Heart left ventricle (tissue), 16 donors: ENCODE data around the gene DNAH7. TPM values are rescaled to one million over a fixed set of nuclear protein-coding genes. Genes with fewer than 3 reads are reported as not detected.

Experiments
- ATAC-seq, 4 donors: fragments of 200-7000 bp; cut with Tn5 transposase; one replicate each; pipeline ENCODE4 v1.9.1; 2020 to 2022; ENCODE audit warnings: moderate library complexity in 4 of 4, mild to moderate bottlenecking in 3 of 4, moderate number of reproducible peaks in 1 of 4
- DNase-seq, 5 donors: peaks; one replicate each; pipeline ENCODE4 v3.0.0-alpha.2; 2020
- H3K27ac ChIP-seq, 12 donors: fragments of 200-600 bp; sonication (generic) in 4 of 12; one replicate each; pipeline versions ENCODE4 v1.5.0 to v1.8.0; 2016 to 2022; ENCODE audit warnings: mild to moderate bottlenecking in 2 of 12
- H3K27me3 ChIP-seq, 9 donors: fragments of 200-600 bp; sonication (generic) in 2 of 9; one replicate each; pipeline versions ENCODE4 v1.5.1 to v1.8.0; 2016 to 2022; ENCODE audit warnings: mild to moderate bottlenecking in 3 of 9
- H3K36me3 ChIP-seq, 9 donors: fragments of 200-600 bp; sonication (generic) in 2 of 9; one replicate each; pipeline versions ENCODE4 v1.5.0 to v1.8.0; 2018 to 2022; ENCODE audit warnings: mild to moderate bottlenecking in 2 of 9
- H3K4me1 ChIP-seq, 12 donors: fragments of 200-600 bp; sonication (generic) in 4 of 12; one replicate each; pipeline versions ENCODE4 v1.5.0 to v1.8.0; 2016 to 2022; ENCODE audit warnings: mild to moderate bottlenecking in 3 of 12
- H3K4me3 ChIP-seq, 12 donors: fragments of 200-600 bp; sonication (generic) in 4 of 12; one replicate each; pipeline versions ENCODE4 v1.5.0 to v1.8.0; 2017 to 2022; ENCODE audit warnings: mild to moderate bottlenecking in 9 of 12, moderate library complexity in 4 of 12
- H3K9me3 ChIP-seq, 12 donors: fragments of 200-600 bp; sonication (generic) in 4 of 12; one replicate each; pipeline versions ENCODE4 v1.5.0 to v1.8.0; 2016 to 2022; ENCODE audit warnings: mild to moderate bottlenecking in 1 of 12
- CTCF ChIP-seq, 12 donors: fragments of 200-600 bp; sonication (generic) in 4 of 12; IDR thresholded peaks; one replicate each; pipeline versions ENCODE4 v1.5.0 to v1.8.0; 2018 to 2022; ENCODE audit warnings: antibody characterized with exemption in 12 of 12, mild to moderate bottlenecking in 5 of 12
- POLR2A ChIP-seq, 2 donors: fragments of 450-650 bp; IDR thresholded peaks; one replicate each; pipeline ENCODE4 v1.6.1; 2017; ENCODE audit warnings: antibody characterized with exemption in 2 of 2, mild to moderate bottlenecking in 2 of 2, moderate library complexity in 2 of 2
- WGBS, 4 donors: extraction: QIAGEN DNeasy Blood & Tissue Kit in 2 of 4; methylation state at CpG; one replicate each; pipeline versions ENCODE4 v1.1.5 to v1.1.7; 2013 to 2018; 5-methylcytosine and 5-hydroxymethylcytosine counted together
- intact Hi-C, 10 donors: fragments of 100-400 bp; cut with DNase I; formaldehyde crosslinking; loops; one replicate each; pipeline versions ENCODE4 v1.11.1 to v1.14.2; 2022
- polyA plus RNA-seq, 2 donors: library from polyadenylated mRNA; stranded (reverse); fragments of 200-250 nt; gene quantifications; one replicate each; pipeline ENCODE4 v1.2.3, GENCODE V29; 2013
- total RNA-seq, 9 donors: library from RNA; depleted of rRNA in 2 of 9; stranded (reverse); fragments of >200 nt in 2 of 9; fragmentation: NEBNext Ultra II Directional in 3 of 9; extraction: Animal tissue kit (Norgen Biotek cat#: 25700) in 3 of 9; gene quantifications; one replicate each; pipeline versions ENCODE4 v1.1.0 to v1.2.4, GENCODE V29; 2016 to 2023
- donor health status: ischemic (EF 13 %, LVEDD 7.1; RV severe dilation, severe dysfunction).
- donor health status: healthy with polysubstance abuse.
- donor health status: DM: no; HTN: yes; CAD: no.
- donor health status: DM: no; HTN: no; CAD: no.
- donor health status: ischemic (EF 25% LVEDD 6.9; RV normal size, moderate dysfunction).
- donor health status: ischemic (EF 25% LVEDD 5.7; RV mildly dilated, moderate dysfunction).
- donor health status: healthy.
- donor health status: DM: yes; HTN: yes; CAD: no.
- donor health status: ischemic (EF 35%, LVEDD 5.7; RV mildly dilated, moderate dysfunction).
- donor health status: nonischemic (EF 11% LVEDD 7.7; RV severe dilation, severe dysfunction).
- donor health status: DM: yes; HTN: yes; CAD: no.
- donor health status: PGD.
- donor health status: ischemic (EF 29% LVEDD 5.4; RV normal size, mild dysfunction).
- donor health status: nonischemic (EF 23%, LVEDD 6.1; RV moderate dilation, normal function).

DNAH7 gene
- total and polyA plus RNA-seq, 11 donors: 0.08 to 1.5 (median 0.40) TPM; not detected in 1

DNA sequence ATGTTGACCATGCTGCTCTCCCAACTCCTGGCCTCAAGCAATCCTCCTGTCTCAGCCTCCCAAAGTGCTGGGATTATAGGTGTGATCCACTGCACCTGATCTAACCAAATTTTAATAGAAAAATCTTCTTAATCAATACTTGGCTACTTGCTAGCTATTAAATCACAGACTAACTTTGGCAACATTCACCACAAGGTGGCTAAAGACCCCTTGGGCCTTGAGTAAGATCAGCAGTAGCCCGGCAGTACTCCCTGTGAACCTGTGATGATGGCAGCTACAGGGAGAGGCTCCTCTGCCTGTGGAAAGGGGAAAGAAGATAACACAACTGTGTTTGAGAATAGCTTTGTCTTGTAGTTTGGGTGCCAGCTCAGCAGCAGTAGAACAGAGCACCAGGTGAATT, 308.8 kb downstream of the DNAH7 start:
- no peaks in the 10 kb centered on the region for H3K27me3 ChIP-seq
- H3K9me3 ChIP-seq: peaks cover 0 to 31% (median 9%) of the 10 kb centered on the region in 12 donors
- no peak overlapping the region for H3K27ac ChIP-seq
- WGBS, 4 donors: 86 to 100% (median 93%) methylated on average over 1 of the region's 1 CpG
- ATAC-seq: no peak
- no peak overlapping the region for H3K4me3 ChIP-seq
- no peak for DNase-seq
- TF ChIP-seq CTCF (IDR thresholded peaks at IDR 0.05) (no peak), POLR2A (IDR thresholded peaks at IDR 0.05) (no peak)
- H3K4me1 ChIP-seq: no peaks in the 10 kb centered on the region
- H3K36me3 ChIP-seq: no peaks in the 10 kb centered on the region
- intact Hi-C loops: no loop called here

DNA sequence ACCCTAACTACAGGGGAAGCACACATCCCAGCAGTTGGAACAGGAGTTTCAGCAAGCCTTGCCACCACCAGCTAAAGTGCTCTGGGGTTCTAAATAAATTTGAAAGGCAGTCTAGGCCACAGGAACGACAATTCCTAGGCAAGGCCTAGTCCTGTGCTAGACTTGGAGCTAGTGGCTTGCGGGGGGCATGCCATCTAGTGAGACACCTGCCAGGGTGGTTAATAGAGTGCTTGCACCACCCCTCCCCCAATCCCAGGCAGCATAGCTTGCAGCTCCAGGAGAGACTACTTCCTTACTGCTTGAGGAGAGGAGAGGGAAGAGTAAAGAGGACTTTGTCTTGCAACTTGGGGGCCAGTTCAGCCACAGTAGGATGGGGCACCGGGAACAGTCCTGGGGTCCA, 309.8 kb downstream of the DNAH7 start:
- intact Hi-C loops: no loop called here
- H3K36me3 ChIP-seq: no peaks in the 10 kb centered on the region
- no peak overlapping the region for H3K4me3 ChIP-seq

DNA sequence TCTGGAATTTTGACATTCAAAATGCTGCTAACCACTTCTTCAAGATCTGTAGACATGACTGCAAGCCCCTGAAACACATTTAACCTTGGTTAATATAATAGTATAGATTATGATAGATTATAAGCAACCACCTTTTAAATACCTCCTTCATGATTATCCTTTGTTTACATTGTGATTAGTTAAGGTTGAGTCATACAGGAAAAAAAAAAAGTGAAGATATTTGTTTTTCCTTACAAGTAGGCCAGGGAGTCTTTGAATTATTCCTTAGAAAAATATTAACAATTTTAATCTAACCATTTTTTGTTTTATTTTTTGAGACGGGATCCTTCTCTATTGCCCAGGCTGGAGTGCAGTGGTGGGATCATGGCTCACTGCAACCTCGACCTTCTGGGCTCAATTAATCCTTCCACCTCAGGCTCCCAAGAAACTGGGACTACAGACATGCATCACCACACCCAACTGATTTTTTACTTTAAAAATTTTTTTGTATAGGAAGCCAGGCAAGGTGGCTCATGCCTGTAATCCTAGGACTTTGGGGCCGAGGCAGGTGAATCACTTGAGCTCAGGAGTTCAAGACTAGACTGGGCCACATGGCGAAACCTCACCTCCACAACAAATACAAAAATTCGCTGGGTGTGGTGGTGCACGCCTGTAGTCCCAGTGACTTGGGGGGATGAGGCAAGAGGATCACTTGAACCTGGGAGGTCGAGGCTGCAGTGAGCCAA, 312.3 kb downstream of the DNAH7 start:
- intact Hi-C loops: no loop called here
- no peaks in the 10 kb centered on the region for H3K4me1 ChIP-seq
- WGBS, 4 donors: 74 to 89% (median 81%) methylated on average over 7 of the region's 7 CpGs
- no peak overlapping the region for H3K27ac ChIP-seq
- no peak overlapping the region for H3K4me3 ChIP-seq
- H3K27me3 ChIP-seq: no peaks in the 10 kb centered on the region
- no peak for TF ChIP-seq POLR2A (IDR thresholded peaks at IDR 0.05)
- TF ChIP-seq CTCF (IDR thresholded peaks at IDR 0.05): no peak
- ATAC-seq: no peak
- H3K9me3 ChIP-seq: peaks cover 0 to 11% (median 0%) of the 10 kb centered on the region in 12 donors
- no peak for DNase-seq
- no peaks in the 10 kb centered on the region for H3K36me3 ChIP-seq

More for the DNA sequence above, 309.8 kb downstream of the DNAH7 start:
- Histone ChIP-seq H3K27me3 (no peaks in the 10 kb centered on the region), H3K9me3 (peaks cover 0 to 25% (median 1%) of the 10 kb centered on the region in 12 donors), H3K27ac (no peak overlapping the region), H3K4me1 (no peaks in the 10 kb centered on the region)
- ATAC-seq: no peak
- 90 to 100% (median 92%) methylated on average over 2 to 3 of the region's 3 CpGs for WGBS, 4 donors
- no peak for TF ChIP-seq POLR2A (IDR thresholded peaks at IDR 0.05)
- no peak for TF ChIP-seq CTCF (IDR thresholded peaks at IDR 0.05)
- no peak for DNase-seq

GRCh38 chr2:195741191-195741590, 327.4 kb downstream of the DNAH7 start:
- ATAC-seq: no peak
- no peaks in the 10 kb centered on the region for H3K27me3 ChIP-seq
- intact Hi-C loops: no loop called here
- TF ChIP-seq POLR2A (IDR thresholded peaks at IDR 0.05): no peak
- TF ChIP-seq CTCF (IDR thresholded peaks at IDR 0.05): no peak
- no peak overlapping the region for H3K27ac ChIP-seq
- H3K36me3 ChIP-seq: peaks cover 0 to 7% (median 0%) of the 10 kb centered on the region in 9 donors
- 91 to 100% (median 93%) methylated on average over 1 of the region's 1 CpG for WGBS, 4 donors
- H3K9me3 ChIP-seq: no peaks in the 10 kb centered on the region
- no peak overlapping the region for H3K4me3 ChIP-seq
- DNase-seq: no peak
- no peaks in the 10 kb centered on the region for H3K4me1 ChIP-seq
